ENCODE measurements around the gene BMS1. TPM values are rescaled to one million over a fixed set of nuclear protein-coding genes. Genes with fewer than 3 reads are reported as not detected.
"Not testable (repeated sequence)": the region's sequence is repeated elsewhere in the genome, so short reads cannot be mapped to it uniquely, and the experiment has no call there.

Gene BMS1, protein sequence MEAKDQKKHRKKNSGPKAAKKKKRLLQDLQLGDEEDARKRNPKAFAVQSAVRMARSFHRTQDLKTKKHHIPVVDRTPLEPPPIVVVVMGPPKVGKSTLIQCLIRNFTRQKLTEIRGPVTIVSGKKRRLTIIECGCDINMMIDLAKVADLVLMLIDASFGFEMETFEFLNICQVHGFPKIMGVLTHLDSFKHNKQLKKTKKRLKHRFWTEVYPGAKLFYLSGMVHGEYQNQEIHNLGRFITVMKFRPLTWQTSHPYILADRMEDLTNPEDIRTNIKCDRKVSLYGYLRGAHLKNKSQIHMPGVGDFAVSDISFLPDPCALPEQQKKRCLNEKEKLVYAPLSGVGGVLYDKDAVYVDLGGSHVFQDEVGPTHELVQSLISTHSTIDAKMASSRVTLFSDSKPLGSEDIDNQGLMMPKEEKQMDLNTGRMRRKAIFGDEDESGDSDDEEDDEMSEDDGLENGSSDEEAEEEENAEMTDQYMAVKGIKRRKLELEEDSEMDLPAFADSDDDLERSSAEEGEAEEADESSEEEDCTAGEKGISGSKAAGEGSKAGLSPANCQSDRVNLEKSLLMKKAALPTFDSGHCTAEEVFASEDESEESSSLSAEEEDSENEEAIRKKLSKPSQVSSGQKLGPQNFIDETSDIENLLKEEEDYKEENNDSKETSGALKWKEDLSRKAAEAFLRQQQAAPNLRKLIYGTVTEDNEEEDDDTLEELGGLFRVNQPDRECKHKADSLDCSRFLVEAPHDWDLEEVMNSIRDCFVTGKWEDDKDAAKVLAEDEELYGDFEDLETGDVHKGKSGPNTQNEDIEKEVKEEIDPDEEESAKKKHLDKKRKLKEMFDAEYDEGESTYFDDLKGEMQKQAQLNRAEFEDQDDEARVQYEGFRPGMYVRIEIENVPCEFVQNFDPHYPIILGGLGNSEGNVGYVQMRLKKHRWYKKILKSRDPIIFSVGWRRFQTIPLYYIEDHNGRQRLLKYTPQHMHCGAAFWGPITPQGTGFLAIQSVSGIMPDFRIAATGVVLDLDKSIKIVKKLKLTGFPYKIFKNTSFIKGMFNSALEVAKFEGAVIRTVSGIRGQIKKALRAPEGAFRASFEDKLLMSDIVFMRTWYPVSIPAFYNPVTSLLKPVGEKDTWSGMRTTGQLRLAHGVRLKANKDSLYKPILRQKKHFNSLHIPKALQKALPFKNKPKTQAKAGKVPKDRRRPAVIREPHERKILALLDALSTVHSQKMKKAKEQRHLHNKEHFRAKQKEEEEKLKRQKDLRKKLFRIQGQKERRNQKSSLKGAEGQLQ
- 14.5 TPM for total RNA-seq

DNA sequence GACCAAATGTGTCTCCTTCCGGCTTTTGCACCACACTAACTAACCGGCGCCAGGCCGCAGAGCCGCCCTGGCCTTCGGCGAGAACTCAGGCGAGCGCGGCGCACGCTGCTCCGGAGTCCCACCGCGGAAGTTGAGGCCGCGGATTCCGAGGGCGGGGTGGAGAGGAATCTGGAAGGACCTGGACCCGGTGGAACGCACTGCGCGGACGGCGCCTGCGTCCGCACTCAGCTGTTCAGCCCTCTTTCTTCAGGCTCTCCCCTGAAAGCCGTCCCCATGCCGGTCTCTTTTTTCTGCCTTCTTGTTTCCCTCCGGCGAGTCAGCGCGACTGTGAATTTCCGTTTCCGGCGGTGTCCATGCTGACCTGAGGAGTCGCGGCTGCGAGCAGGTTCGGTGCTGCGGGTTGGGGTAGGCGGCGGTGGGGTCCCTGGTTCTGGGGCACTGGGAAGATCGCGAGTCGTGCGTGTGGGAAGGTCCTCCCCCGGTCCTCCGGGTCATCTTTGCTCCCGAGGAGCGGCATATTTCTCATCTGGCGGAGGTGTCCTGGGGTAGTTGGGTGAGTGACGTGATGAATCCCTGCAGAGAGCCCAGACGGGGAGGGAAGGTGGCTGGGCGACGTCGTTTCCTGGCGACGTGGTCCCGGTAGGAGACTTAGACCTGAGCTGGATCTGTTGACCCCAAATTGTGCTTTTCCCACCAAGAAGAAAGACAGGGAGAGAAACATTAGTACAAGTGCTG lies at the start of gene BMS1:
Gene BMS1, plus strand, starts transcription at position 350 of the 735 bp plus-strand sequence. CDS start 1,600 bp downstream, outside the sequence.
- Histone ChIP-seq H3K9me3 (ENCODE audit: low read depth, low read length) (no peaks in the 10 kb centered on the region), H3K27me3 (ENCODE audit: insufficient read depth, low read length) (no peaks in the 10 kb centered on the region), H3K4me3 (ENCODE audit: low read length) (peak within 1 kb of the TSS; percentile 69), H3K4me1 (ENCODE audit: insufficient read depth, low read length) (peaks cover 20% of the 10 kb centered on the region)

DNA sequence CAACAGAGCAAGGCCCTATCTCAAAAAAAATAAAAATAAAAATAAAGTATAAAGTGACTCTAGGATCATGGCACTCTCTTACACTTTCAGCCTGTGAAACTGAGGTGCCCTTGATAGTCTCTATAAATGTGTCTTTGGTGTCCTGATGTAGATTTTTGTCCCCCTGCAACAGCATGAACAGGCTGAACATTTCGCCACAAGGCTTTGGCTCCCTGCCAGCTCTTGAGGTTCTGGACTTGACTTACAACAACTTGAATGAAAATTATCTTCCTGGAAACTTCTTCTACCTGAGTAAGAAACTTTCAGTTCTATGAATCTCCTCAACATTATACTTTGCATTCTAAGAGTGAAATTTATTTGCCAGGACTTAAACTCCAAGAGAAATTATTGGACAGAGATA lies 48.1 kb upstream of the BMS1 start:
- no peaks in the 10 kb centered on the region for H3K9me3 ChIP-seq (ENCODE audit: low read depth, low read length)
- H3K27me3 ChIP-seq (ENCODE audit: insufficient read depth, low read length): no peaks in the 10 kb centered on the region
- H3K4me1 ChIP-seq (ENCODE audit: insufficient read depth, low read length): no peaks in the 10 kb centered on the region
- H3K4me3 ChIP-seq (ENCODE audit: low read length): no peak overlapping the region

DNA sequence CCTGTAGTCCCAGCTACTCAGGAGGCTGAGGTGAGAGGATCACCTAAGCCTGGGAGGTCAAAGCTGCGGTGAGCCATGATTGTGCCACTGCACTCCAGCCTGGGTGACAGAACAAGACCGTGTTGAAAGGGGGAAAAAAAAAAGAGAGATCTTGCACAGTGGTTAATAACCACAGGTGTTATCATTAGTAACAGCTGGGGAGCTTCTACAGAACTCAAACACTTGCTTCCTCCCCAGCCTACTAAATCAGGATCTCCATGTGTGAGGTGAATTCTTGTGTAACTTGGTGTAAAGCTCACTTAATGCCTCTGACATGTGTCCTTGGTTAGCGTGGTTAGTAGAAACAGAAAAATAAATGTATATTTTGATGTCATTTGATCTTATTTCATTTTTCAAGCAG lies 43.9 kb upstream of the BMS1 start:
- no peaks in the 10 kb centered on the region for H3K4me1 ChIP-seq (ENCODE audit: insufficient read depth, low read length)
- no peak overlapping the region for H3K4me3 ChIP-seq (ENCODE audit: low read length)
- no peaks in the 10 kb centered on the region for H3K9me3 ChIP-seq (ENCODE audit: low read depth, low read length)
- no peaks in the 10 kb centered on the region for H3K27me3 ChIP-seq (ENCODE audit: insufficient read depth, low read length)

DNA sequence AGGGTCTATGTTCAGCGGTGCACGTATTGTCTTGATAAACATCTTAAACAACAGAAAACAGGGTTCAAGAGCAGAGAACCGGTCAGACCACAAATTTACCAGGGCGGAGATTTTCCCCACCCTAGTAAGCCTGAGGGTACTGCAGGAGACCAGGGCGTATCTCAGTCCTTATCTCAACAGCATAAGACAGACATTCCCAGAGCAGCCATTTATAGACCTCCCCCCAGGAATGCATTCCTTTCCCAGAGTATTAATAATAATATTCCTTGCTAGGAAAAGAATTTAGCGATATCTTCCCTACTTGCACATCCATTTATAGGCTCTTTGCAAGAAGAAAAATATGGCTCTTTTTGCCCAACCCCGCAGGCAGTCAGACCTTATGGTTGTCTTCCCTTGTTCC lies 41.1 kb upstream of the BMS1 start:
- not testable (repeated sequence) for H3K27me3 ChIP-seq (ENCODE audit: insufficient read depth, low read length); H3K4me1 ChIP-seq (ENCODE audit: insufficient read depth, low read length); H3K4me3 ChIP-seq (ENCODE audit: low read length); H3K9me3 ChIP-seq (ENCODE audit: low read depth, low read length)

DNA sequence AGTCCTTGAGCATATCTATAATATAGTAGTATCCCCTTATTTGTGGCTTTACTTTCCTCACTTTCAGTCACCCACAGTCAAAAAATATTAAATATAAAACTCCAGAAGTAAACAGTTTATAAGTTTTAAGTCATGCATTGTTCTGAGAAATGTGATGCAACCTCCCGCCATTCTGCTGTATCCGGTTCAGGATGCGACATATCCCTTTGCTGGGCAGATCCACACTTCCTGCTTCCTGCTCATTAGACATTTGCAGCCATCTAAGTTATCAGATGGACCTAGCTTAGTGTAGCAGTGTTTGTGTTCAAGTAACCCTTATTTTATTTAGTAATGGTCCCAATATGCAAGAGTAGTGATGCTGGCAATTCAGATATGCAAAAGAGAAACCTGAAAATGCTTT lies 38.9 kb upstream of the BMS1 start:
- Histone ChIP-seq H3K9me3 (ENCODE audit: low read depth, low read length) (no peaks in the 10 kb centered on the region), H3K27me3 (ENCODE audit: insufficient read depth, low read length) (no peaks in the 10 kb centered on the region), H3K4me1 (ENCODE audit: insufficient read depth, low read length) (no peaks in the 10 kb centered on the region), H3K4me3 (ENCODE audit: low read length) (no peak overlapping the region)

DNA sequence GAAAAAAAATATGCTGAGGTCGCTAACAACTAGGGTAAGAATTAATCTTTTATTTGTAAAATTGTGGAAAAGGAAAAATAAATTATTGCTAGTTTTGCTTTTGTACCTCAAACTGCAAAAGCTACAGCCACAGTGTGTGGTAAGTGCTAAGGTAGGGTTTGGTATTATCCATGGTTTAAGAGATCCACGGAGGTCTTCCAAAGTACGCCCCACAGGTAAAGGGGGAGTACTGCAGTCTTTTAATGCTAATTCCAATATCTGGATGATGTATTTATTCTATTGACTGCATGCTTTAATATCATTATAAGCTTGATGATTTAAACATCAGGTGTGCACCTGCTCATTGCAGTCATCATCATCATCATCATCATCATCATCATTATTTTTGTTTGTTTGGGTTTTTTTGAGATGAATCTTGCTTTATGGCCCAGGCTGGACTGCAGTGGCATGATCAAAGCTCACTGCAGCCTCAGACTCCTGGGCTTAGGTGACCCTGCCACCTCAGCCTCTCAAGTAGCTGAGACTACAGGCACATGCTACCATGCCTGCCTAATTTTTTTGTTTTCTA lies 38.4 kb upstream of the BMS1 start:
- Histone ChIP-seq H3K9me3 (ENCODE audit: low read depth, low read length) (no peaks in the 10 kb centered on the region), H3K27me3 (ENCODE audit: insufficient read depth, low read length) (no peaks in the 10 kb centered on the region), H3K4me1 (ENCODE audit: insufficient read depth, low read length) (no peaks in the 10 kb centered on the region), H3K4me3 (ENCODE audit: low read length) (no peak overlapping the region)

DNA sequence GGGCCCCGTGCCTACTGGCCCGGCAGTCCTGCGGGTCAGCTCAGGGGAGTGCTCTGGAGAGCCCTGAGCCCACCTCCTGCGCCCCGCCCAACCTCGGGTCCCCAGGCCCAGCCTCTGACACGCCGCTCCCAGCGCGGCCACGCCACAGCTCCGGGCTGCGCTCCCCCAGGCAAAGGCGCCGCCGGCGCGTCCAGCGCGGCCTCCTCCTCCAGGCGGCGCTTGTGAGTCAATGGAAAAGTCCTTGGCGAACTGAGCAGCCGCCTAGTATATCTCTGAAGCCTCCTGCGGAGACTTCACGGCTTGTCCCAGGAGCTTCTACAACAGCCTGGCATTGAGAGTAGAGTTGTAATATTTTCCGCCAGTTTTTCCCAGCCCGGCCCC lies 29.5 kb upstream of the BMS1 start:
- peaks cover 72% of the 10 kb centered on the region for H3K27me3 ChIP-seq (ENCODE audit: insufficient read depth, low read length)
- H3K4me3 ChIP-seq (ENCODE audit: low read length): no peak overlapping the region
- peaks cover 22% of the 10 kb centered on the region for H3K4me1 ChIP-seq (ENCODE audit: insufficient read depth, low read length)
- no peaks in the 10 kb centered on the region for H3K9me3 ChIP-seq (ENCODE audit: low read depth, low read length)

DNA sequence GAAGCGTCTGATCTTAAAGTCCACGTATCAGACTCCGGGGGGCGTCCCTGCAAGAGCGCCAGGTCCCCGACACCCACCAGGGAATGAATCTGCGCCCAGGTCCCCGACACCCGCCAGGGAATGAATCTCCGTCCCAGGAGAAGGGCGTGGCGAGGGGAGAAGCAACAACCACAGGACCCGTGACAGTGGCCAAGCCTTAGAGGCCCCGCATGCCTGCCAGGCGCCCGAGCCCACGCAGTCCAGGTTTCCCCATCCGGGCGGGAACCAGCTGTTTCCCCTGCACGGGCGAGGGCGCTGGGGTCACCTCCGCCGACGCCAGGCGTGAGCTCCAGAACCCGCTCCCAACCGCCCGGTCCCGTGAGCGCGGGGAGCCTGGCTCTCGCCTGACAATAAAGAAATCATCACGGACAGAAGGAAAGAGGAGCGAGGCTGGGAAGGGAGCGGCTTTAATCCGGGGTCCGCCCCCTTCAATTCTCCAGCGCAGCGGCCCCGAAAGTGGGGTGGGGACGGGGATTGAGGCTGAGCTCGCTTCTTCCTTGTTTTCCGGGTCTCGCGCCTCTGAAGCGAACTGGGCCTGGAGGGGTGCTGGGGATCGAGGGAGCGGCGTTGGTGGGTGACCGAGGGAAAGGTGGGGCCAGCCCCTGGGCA lies 29.0 kb upstream of the BMS1 start:
- Histone ChIP-seq H3K27me3 (ENCODE audit: insufficient read depth, low read length) (peaks cover 73% of the 10 kb centered on the region), H3K4me3 (ENCODE audit: low read length) (no peak overlapping the region), H3K4me1 (ENCODE audit: insufficient read depth, low read length) (peaks cover 22% of the 10 kb centered on the region), H3K9me3 (ENCODE audit: low read depth, low read length) (no peaks in the 10 kb centered on the region)

DNA sequence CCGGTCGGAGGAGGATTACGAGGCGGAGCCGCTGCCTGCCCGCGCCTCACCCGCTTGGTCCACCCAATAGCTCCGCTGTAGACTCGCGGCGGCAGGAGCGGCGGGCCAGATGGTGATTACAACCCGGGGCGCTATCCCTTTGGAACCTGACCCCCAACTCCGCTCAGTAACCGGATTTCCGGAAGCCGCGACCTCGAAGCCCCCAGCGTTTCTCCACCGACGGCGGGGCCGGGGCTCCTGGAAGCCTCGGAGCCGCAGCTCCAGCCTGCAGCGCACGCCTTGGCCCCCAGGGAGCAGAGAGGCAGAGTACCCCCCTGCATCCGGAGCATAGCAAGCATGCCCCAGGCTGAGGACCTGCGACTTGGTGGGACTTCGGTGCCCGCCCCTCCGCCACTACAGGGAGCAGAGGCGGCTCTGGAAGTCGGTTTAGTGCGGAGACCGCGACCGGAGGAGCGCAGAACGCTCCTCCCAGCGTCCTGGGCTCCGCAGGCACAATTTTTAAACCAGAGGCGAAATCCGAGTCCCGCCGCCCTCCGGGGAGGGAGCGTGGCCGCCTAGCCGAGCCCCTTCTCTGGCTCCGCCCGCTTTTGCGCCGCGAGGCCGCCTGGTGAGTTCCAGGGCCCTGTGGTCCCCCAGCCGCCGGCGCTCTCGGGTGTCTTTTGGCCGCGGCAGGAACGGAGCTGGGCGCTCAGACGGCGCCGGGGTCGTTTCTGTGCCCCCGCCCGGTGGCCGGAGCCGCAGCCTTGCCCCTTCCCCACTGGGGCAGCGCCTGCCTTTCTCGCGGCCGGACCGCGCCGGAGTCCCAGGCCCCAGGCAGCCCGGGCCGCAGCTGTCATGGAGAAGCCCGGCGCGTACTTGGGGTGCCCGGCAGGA lies 28.2 kb upstream of the BMS1 start:
- Histone ChIP-seq H3K4me1 (ENCODE audit: insufficient read depth, low read length) (peaks cover 22% of the 10 kb centered on the region), H3K27me3 (ENCODE audit: insufficient read depth, low read length) (peaks cover 76% of the 10 kb centered on the region), H3K9me3 (ENCODE audit: low read depth, low read length) (no peaks in the 10 kb centered on the region), H3K4me3 (ENCODE audit: low read length) (no peak overlapping the region)

DNA sequence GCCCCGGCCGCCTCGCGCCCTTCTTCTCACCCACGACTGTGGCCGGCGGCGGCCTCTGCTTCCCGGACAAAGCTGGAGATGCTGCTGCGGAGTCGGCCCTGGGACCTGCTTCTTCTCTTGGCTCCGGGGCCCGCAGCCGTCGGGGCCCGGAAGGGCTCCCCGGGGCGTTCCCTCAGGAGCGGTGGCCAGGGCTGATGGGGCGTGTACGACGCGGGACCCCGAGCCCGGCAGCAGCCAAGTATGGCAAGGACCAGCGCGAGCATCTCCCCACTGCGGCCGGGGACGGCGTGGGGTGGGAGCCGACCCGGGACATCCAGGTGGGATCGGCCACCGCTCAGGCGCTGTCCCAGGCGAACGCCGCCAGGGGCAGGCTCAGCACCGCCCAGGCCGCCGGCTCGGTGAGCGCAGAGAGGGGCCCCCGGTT lies 27.6 kb upstream of the BMS1 start:
- H3K4me1 ChIP-seq (ENCODE audit: insufficient read depth, low read length): peaks cover 22% of the 10 kb centered on the region
- no peak overlapping the region for H3K4me3 ChIP-seq (ENCODE audit: low read length)
- no peaks in the 10 kb centered on the region for H3K9me3 ChIP-seq (ENCODE audit: low read depth, low read length)
- H3K27me3 ChIP-seq (ENCODE audit: insufficient read depth, low read length): peaks cover 72% of the 10 kb centered on the region

DNA sequence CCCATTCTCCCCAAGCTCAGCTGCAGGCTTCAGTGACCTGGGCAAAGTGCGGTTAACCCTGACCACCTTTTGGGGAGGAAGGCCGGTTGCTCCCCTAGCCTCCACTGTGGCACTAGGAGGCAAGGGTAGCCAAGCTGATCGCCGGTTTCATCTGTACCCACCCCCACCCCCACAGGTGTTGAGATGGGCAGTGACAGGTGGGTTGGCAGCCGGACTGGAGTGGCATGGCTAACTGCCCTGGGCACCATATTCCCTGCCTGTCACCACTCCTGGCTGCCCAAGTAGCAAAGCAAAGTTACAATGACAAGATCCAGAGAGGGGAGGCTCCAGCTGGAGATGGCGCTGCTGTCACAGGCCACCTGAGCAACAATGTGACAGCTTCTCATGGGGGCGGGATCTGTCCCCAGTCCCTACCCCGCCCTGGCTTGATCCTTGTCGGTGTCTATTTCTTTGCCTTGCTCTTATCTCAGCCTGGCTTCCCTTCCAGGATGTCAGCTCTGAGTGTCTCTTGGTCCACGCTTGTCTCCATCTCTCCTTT lies 27.0 kb upstream of the BMS1 start:
- no peaks in the 10 kb centered on the region for H3K9me3 ChIP-seq (ENCODE audit: low read depth, low read length)
- no peak overlapping the region for H3K4me3 ChIP-seq (ENCODE audit: low read length)
- peaks cover 22% of the 10 kb centered on the region for H3K4me1 ChIP-seq (ENCODE audit: insufficient read depth, low read length)
- peaks cover 68% of the 10 kb centered on the region for H3K27me3 ChIP-seq (ENCODE audit: insufficient read depth, low read length)

DNA sequence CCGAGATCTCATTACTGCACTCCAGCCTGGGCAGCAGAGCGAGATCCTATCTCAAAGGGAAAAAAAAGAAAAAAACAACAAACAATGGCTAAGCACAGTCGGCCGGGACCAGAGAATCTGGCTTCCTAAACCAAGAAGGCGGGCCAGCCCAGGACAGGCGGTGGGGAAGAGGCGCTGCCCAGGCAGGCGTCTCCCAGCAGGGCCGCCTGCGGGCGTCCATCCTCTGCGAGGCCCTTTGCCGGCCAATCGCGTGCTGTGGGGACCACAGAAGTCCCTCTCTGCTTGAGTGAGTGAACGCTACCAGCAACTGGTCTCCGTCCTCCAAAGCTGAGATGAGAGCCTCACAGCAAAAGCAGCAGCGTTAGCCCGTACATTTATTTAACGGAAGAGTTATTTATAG lies 14.7 kb upstream of the BMS1 start:
- no peak overlapping the region for H3K4me3 ChIP-seq (ENCODE audit: low read length)
- H3K9me3 ChIP-seq (ENCODE audit: low read depth, low read length): no peaks in the 10 kb centered on the region
- H3K27me3 ChIP-seq (ENCODE audit: insufficient read depth, low read length): peaks cover 8% of the 10 kb centered on the region
- no peaks in the 10 kb centered on the region for H3K4me1 ChIP-seq (ENCODE audit: insufficient read depth, low read length)
